WTC11 (cell line): ENCODE measurements around the gene BAIAP2. TPM values are rescaled to one million over a fixed set of nuclear protein-coding genes. Genes with fewer than 3 reads are reported as not detected.
A peak's percentile ranks its signal among the peaks of the same experiment; 100 is the strongest.

Experiments
- ATAC-seq: fragments of 200-7000 bp; cut with Tn5 transposase; 2 replicates; pipeline ENCODE4 v1.10.0; 2021; ENCODE audit warnings: mild to moderate bottlenecking, moderate library complexity
- CTCF ChIA-PET: fragments of 300-600 bp; sonication (Branson Sonifier 250); formaldehyde crosslinking; loops from one replicate; lab custom pipeline; 2021; ENCODE audit warnings: antibody characterized with exemption; lab: Charles Lee
- POLR2A ChIA-PET: fragments of 350-600 bp; sonication (Branson Sonifier 250); formaldehyde crosslinking; loops from one replicate; lab custom pipeline; 2021; ENCODE audit warnings: antibody characterized with exemption; lab: Charles Lee
- DNase-seq: peaks from one replicate; pipeline ENCODE4 v3.0.0; 2021; ENCODE audit warnings: low spot score
- H3K27ac Mint-ChIP-seq: 2 replicates; pipeline ENCODE4 v1.8.0; 2021; ENCODE audit warnings: mixed read lengths
- H3K27me3 Mint-ChIP-seq: 2 replicates; pipeline ENCODE4 v1.8.0; 2021; ENCODE audit warnings: low read depth, mild to moderate bottlenecking, moderate library complexity, mixed read lengths
- H3K36me3 Mint-ChIP-seq: 2 replicates; pipeline ENCODE4 v1.8.0; 2021; ENCODE audit warnings: mixed read lengths
- H3K4me1 Mint-ChIP-seq: 2 replicates; pipeline ENCODE4 v1.8.0; 2022; ENCODE audit warnings: mixed read lengths
- H3K4me3 Mint-ChIP-seq: 2 replicates; pipeline ENCODE4 v1.8.0; 2021; ENCODE audit warnings: mild to moderate bottlenecking, moderate library complexity, mixed read lengths
- H3K9me3 Mint-ChIP-seq: 2 replicates; pipeline ENCODE4 v1.8.0; 2021; ENCODE audit warnings: mixed read lengths
- ESRRA ChIP-seq: sonication (generic); formaldehyde crosslinking; IDR thresholded peaks from 2 replicates; pipeline ENCODE4 v1.8.1; 2022; ENCODE audit warnings: mild to moderate bottlenecking, missing genetic modification reagents, borderline replicate concordance
- ETV6 ChIP-seq: sonication (generic); formaldehyde crosslinking; IDR thresholded peaks from 2 replicates; pipeline ENCODE4 v1.8.1; 2022; ENCODE audit warnings: mild to moderate bottlenecking, missing genetic modification reagents
- FOXJ3 ChIP-seq: sonication (generic); formaldehyde crosslinking; IDR thresholded peaks from 2 replicates; pipeline ENCODE4 v1.9.0; 2021; ENCODE audit warnings: missing genetic modification reagents, mild to moderate bottlenecking, borderline replicate concordance
- GABPB1 ChIP-seq: sonication (generic); formaldehyde crosslinking; IDR thresholded peaks from 2 replicates; pipeline ENCODE4 v1.8.1; 2023; ENCODE audit warnings: mild to moderate bottlenecking, missing genetic modification reagents
- MXD4 ChIP-seq: fragments of 250-450 bp; sonication (Bioruptor Pico); IDR thresholded peaks from 2 replicates; pipeline ENCODE4 v1.8.0; 2021; ENCODE audit warnings: mild to moderate bottlenecking, moderate library complexity, borderline replicate concordance
- MYBL2 ChIP-seq: sonication (generic); formaldehyde crosslinking; IDR thresholded peaks from 2 replicates; pipeline ENCODE4 v1.8.1; 2023; ENCODE audit warnings: mild to moderate bottlenecking, moderate library complexity, missing genetic modification reagents
- NFYB ChIP-seq: sonication (generic); formaldehyde crosslinking; conservative IDR thresholded peaks from 2 replicates; pipeline ENCODE4 v1.8.0; 2022; ENCODE audit warnings: low read depth, missing genetic modification reagents
- OVOL2 ChIP-seq: fragments of 250-450 bp; sonication (Bioruptor Pico); IDR thresholded peaks from 2 replicates; pipeline ENCODE4 v1.9.0; 2021; ENCODE audit warnings: mild to moderate bottlenecking, borderline replicate concordance
- SMAD3 ChIP-seq: sonication (generic); formaldehyde crosslinking; IDR thresholded peaks from 2 replicates; pipeline ENCODE4 v1.8.0; 2022; ENCODE audit warnings: missing genetic modification reagents, mild to moderate bottlenecking, borderline replicate concordance
- ZNF263 ChIP-seq: sonication (generic); formaldehyde crosslinking; IDR thresholded peaks from 2 replicates; pipeline ENCODE4 v1.8.1; 2022; ENCODE audit warnings: low read depth, mild to moderate bottlenecking, moderate library complexity, missing genetic modification reagents
- ZNF416 ChIP-seq: fragments of 250-450 bp; sonication (Bioruptor Pico); IDR thresholded peaks from 2 replicates; pipeline ENCODE4 v1.9.0; 2021; ENCODE audit warnings: mild to moderate bottlenecking, inconsistent platforms
- total RNA-seq: library from RNA; stranded (reverse); gene quantifications from 3 replicates; pipeline ENCODE4 v1.2.3, GENCODE V29; 2021
- TF ChIP-seq, protein P1 (sequence below): sonication (generic); formaldehyde crosslinking; IDR thresholded peaks from 2 replicates; pipeline ENCODE4 v1.8.0; 2022; ENCODE audit warnings: mild to moderate bottlenecking, missing genetic modification reagents
- TF ChIP-seq, protein P2 (sequence below): fragments of 250-450 bp; sonication (Bioruptor Pico); IDR thresholded peaks from 2 replicates; pipeline ENCODE4 v1.9.0; 2021; ENCODE audit warnings: mild to moderate bottlenecking
- TF ChIP-seq, protein P3 (sequence below): sonication (generic); formaldehyde crosslinking; IDR thresholded peaks from 2 replicates; pipeline ENCODE4 v1.8.1; 2023; ENCODE audit warnings: mild to moderate bottlenecking, missing genetic modification reagents, moderate library complexity
- TF ChIP-seq, protein P4 (sequence below): fragments of 250-450 bp; sonication (Bioruptor Pico); conservative IDR thresholded peaks from 2 replicates; pipeline ENCODE4 v1.9.0; 2021; ENCODE audit warnings: mild to moderate bottlenecking
- TF ChIP-seq, protein P5 (sequence below): sonication (generic); formaldehyde crosslinking; IDR thresholded peaks from 2 replicates; pipeline ENCODE4 v1.8.1; 2022; ENCODE audit warnings: mild to moderate bottlenecking, missing genetic modification reagents, moderate library complexity, borderline replicate concordance
- TF ChIP-seq, protein P6 (sequence below): sonication (generic); formaldehyde crosslinking; conservative IDR thresholded peaks from 2 replicates; pipeline ENCODE4 v1.8.1; 2022; ENCODE audit warnings: mild to moderate bottlenecking, missing genetic modification reagents
- TF ChIP-seq, protein P7 (sequence below): sonication (generic); formaldehyde crosslinking; IDR thresholded peaks from 2 replicates; pipeline ENCODE4 v1.8.0; 2023; ENCODE audit warnings: missing genetic modification reagents
- TF ChIP-seq, protein P8 (sequence below): sonication (generic); formaldehyde crosslinking; IDR thresholded peaks from 2 replicates; pipeline ENCODE4 v1.8.1; 2023; ENCODE audit warnings: mild to moderate bottlenecking, missing genetic modification reagents

BAIAP2 gene
- total RNA-seq, 1 experiment from 2014 or later = 20.7 TPM

DNA sequence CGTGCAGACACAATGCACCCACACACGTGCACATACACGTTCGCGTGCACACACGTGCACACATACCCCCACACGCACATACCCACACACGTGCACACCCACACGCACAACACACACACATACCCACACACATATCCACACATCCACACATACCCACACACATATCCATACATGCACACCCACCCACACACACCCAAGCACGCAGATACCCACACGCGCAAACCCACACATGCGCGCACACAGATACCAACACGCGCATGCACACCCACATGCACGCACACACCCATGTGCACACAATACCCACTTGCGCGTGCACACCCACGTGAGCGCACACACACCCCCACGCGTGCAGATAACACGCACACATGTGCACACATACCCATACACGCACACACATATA is 103.5 kb downstream of the BAIAP2 start (continued):
- TF ChIP-seq ZNF263 = no peak
- TF ChIP-seq, protein P1, sequence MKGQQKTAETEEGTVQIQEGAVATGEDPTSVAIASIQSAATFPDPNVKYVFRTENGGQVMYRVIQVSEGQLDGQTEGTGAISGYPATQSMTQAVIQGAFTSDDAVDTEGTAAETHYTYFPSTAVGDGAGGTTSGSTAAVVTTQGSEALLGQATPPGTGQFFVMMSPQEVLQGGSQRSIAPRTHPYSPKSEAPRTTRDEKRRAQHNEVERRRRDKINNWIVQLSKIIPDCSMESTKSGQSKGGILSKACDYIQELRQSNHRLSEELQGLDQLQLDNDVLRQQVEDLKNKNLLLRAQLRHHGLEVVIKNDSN = no peak
- TF ChIP-seq, protein P2, sequence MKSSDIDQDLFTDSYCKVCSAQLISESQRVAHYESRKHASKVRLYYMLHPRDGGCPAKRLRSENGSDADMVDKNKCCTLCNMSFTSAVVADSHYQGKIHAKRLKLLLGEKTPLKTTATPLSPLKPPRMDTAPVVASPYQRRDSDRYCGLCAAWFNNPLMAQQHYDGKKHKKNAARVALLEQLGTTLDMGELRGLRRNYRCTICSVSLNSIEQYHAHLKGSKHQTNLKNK (CRISPR knock-in tag) = no peak
- TF ChIP-seq GABPB1 (CRISPR knock-in tag) = no peak

DNA sequence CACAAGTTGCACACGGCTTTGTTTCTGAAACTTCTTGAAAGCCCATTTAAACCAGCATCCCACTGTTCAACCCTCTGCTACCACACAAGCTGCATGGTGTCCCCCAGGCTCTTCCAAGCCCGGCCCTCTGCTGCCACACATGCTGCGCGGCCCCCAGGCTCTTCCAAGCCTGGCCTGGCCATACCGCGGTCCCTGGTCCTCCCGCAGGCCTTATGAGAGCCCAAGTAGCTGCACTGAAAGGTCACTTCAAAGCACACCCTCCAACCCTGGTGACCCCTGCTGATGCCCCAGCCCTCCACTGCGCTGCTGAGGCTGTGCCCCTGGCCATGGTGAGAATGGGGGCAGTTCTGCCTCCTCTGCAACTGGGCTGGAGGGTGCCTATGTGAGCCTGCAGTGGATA is 104.5 kb downstream of the BAIAP2 start:
- POLR2A ChIA-PET = interaction anchor here (0.6 kb wide), 1 partner anchor 415 kb away, joined by 3 read pairs; no protein-coding TSS in a partner anchor

DNA sequence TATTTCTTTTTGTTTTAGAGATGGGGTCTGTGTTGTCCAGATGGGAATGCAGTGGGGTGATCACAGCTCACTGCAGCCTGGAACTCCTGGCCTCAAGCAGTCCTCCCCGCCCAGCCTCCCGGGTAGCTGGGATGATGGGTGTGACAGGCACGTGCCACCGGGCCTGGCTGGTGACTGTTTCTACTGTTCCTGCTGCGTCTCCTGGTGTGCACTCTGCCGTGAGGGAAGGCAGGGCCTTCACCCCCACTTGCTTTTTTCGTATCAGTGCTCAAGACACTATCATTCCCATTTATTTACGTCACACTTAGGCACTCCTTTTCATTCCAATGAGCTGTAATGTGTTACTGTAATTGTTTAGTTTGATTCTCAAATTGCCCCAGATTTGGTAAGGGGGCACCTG is 105.1 kb downstream of the BAIAP2 start:
- ATAC-seq (no peak), DNase-seq (no peak)
- no peaks in the 10 kb centered on the region for H3K27me3 Mint-ChIP-seq
- peaks cover 14% of the 10 kb centered on the region; the same call in 1 of the 2 replicates for H3K36me3 Mint-ChIP-seq
- peaks cover 19% of the 10 kb centered on the region for H3K9me3 Mint-ChIP-seq
- ChIA-PET POLR2A (interaction anchor here (0.6 kb wide), 1 partner anchor 414 kb away, joined by 3 read pairs; no protein-coding TSS in a partner anchor), CTCF (interaction anchor here (1.4 to 2.0 kb wide), 4 partner anchors 9 to 38 kb away, joined by 4 to 5 read pairs (median 5); no protein-coding TSS in a partner anchor)
- H3K4me3 Mint-ChIP-seq = no peak overlapping the region
- no peaks in the 10 kb centered on the region for H3K4me1 Mint-ChIP-seq
- H3K27ac Mint-ChIP-seq = no peak overlapping the region
- TF ChIP-seq ZNF263 = no peak
- no peak for TF ChIP-seq GABPB1 (CRISPR knock-in tag)
- no peak for TF ChIP-seq MXD4 (CRISPR knock-in tag)
- TF ChIP-seq ETV6 = no peak
- TF ChIP-seq, protein P3, sequence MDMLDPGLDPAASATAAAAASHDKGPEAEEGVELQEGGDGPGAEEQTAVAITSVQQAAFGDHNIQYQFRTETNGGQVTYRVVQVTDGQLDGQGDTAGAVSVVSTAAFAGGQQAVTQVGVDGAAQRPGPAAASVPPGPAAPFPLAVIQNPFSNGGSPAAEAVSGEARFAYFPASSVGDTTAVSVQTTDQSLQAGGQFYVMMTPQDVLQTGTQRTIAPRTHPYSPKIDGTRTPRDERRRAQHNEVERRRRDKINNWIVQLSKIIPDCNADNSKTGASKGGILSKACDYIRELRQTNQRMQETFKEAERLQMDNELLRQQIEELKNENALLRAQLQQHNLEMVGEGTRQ (CRISPR knock-in tag) = no peak
- TF ChIP-seq OVOL2 (CRISPR knock-in tag) = no peak
- TF ChIP-seq MYBL2 (CRISPR knock-in tag) = no peak
- TF ChIP-seq FOXJ3 (CRISPR knock-in tag) = no peak
- TF ChIP-seq, protein P4, sequence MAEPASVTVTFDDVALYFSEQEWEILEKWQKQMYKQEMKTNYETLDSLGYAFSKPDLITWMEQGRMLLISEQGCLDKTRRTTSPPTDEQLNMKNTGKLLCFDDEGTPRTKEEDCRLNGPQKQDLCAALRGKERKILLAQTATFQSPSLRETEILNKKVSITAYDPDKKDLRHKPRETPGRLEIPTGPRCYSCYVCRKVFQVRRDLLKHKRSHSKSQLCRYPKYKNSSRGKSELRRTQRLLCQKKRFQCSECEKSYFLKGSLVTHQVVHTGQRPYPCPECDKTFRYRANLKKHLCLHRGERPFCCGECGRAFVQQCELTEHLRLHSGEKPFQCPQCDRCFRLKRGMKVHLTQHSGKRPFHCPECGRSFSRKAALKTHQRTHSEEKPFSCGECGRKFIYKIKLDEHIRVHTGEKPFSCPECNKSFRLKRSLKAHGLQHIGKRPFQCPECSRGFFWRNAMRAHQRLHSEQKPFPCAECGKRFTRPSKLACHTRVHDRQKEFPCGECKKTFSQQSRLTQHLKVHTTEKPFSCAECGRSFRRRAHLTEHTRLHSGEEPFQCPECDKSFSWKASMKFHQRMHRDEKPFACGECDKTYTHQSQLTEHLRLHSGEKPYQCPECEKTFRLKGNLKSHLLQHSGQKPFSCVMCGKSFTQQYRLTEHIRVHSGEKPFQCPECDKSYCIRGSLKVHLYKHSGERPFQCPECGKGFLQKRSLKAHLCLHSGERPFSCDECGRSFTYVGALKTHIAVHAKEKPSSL = no peak
- no peak for TF ChIP-seq NFYB (CRISPR knock-in tag)
- TF ChIP-seq ZNF416 (CRISPR knock-in tag) = no peak
- TF ChIP-seq ESRRA (CRISPR knock-in tag) = no peak
- TF ChIP-seq, protein P5, sequence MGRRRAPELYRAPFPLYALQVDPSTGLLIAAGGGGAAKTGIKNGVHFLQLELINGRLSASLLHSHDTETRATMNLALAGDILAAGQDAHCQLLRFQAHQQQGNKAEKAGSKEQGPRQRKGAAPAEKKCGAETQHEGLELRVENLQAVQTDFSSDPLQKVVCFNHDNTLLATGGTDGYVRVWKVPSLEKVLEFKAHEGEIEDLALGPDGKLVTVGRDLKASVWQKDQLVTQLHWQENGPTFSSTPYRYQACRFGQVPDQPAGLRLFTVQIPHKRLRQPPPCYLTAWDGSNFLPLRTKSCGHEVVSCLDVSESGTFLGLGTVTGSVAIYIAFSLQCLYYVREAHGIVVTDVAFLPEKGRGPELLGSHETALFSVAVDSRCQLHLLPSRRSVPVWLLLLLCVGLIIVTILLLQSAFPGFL (CRISPR knock-in tag) = no peak
- no peak for TF ChIP-seq SMAD3 (CRISPR knock-in tag)
- TF ChIP-seq, protein P6, sequence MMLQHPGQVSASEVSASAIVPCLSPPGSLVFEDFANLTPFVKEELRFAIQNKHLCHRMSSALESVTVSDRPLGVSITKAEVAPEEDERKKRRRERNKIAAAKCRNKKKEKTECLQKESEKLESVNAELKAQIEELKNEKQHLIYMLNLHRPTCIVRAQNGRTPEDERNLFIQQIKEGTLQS (CRISPR knock-in tag) = no peak

More for the DNA sequence above, 104.5 kb downstream of the BAIAP2 start:
- Mint-ChIP-seq H3K27me3 (no peaks in the 10 kb centered on the region), H3K9me3 (peaks cover 19% of the 10 kb centered on the region), H3K4me3 (no peak overlapping the region), H3K27ac (peak overlapping the region; percentile 45; the same call in 1 of the 2 replicates), H3K36me3 (peaks cover 14% of the 10 kb centered on the region; the same call in 1 of the 2 replicates), H3K4me1 (no peaks in the 10 kb centered on the region)
- CTCF ChIA-PET = interaction anchor here (1.4 to 2.0 kb wide), 4 partner anchors 8 to 38 kb away, joined by 4 to 5 read pairs (median 5); no protein-coding TSS in a partner anchor
- ATAC-seq (no peak), DNase-seq (no peak)
- TF ChIP-seq, protein P7, sequence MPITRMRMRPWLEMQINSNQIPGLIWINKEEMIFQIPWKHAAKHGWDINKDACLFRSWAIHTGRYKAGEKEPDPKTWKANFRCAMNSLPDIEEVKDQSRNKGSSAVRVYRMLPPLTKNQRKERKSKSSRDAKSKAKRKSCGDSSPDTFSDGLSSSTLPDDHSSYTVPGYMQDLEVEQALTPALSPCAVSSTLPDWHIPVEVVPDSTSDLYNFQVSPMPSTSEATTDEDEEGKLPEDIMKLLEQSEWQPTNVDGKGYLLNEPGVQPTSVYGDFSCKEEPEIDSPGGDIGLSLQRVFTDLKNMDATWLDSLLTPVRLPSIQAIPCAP (CRISPR knock-in tag) = no peak
- TF ChIP-seq, protein P8, sequence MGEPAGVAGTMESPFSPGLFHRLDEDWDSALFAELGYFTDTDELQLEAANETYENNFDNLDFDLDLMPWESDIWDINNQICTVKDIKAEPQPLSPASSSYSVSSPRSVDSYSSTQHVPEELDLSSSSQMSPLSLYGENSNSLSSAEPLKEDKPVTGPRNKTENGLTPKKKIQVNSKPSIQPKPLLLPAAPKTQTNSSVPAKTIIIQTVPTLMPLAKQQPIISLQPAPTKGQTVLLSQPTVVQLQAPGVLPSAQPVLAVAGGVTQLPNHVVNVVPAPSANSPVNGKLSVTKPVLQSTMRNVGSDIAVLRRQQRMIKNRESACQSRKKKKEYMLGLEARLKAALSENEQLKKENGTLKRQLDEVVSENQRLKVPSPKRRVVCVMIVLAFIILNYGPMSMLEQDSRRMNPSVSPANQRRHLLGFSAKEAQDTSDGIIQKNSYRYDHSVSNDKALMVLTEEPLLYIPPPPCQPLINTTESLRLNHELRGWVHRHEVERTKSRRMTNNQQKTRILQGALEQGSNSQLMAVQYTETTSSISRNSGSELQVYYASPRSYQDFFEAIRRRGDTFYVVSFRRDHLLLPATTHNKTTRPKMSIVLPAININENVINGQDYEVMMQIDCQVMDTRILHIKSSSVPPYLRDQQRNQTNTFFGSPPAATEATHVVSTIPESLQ (CRISPR knock-in tag) = no peak
